Neuronal stem cell (in vitro differentiated cells): ENCODE measurements around the gene NLGN1.

Experiments used
- DNase-seq: peaks from one replicate; pipeline ENCODE4 v3.0.0-alpha.2; 2013; ENCODE audit warnings: low spot score
- H2AFZ ChIP-seq: one replicate; pipeline ENCODE4 v1.6.1; 2013; ENCODE audit warnings: mild to moderate bottlenecking, low read length, inconsistent platforms
- H2AK5ac ChIP-seq: 2 replicates; pipeline ENCODE4 v1.6.1; 2013; ENCODE audit warnings: low read depth, mild to moderate bottlenecking, inconsistent platforms, low read length, moderate library complexity, mixed read lengths
- H2BK120ac ChIP-seq: 2 replicates; pipeline ENCODE4 v1.6.1; 2013; ENCODE audit warnings: low read depth, mild to moderate bottlenecking, inconsistent platforms, low read length, moderate library complexity, mixed read lengths
- H2BK12ac ChIP-seq: one replicate; pipeline ENCODE4 v1.6.1; 2013; ENCODE audit warnings: low read length, inconsistent platforms
- H2BK15ac ChIP-seq: 2 replicates; pipeline ENCODE4 v1.6.1; 2013; ENCODE audit warnings: mild to moderate bottlenecking, low read length, inconsistent platforms, mixed read lengths
- H2BK5ac ChIP-seq: one replicate; pipeline ENCODE4 v1.6.1; 2013; ENCODE audit warnings: inconsistent platforms, mild to moderate bottlenecking, low read length, moderate library complexity
- H3K14ac ChIP-seq: one replicate; pipeline ENCODE4 v1.6.1; 2013; ENCODE audit warnings: low read length, inconsistent platforms
- H3K18ac ChIP-seq: 2 replicates; pipeline ENCODE4 v1.6.1; 2013; ENCODE audit warnings: low read length, inconsistent platforms
- H3K23ac ChIP-seq: 2 replicates; pipeline ENCODE4 v1.6.1; 2013; ENCODE audit warnings: low read depth, mild to moderate bottlenecking, mixed read lengths, low read length, inconsistent platforms; ENCODE audit not compliant: poor library complexity
- H3K27ac ChIP-seq: replicated peaks from 3 replicates; pipeline ENCODE4 v1.5.1; 2013; ENCODE audit warnings: low read length, inconsistent platforms
- H3K27me3 ChIP-seq, 3 experiments: 2 replicates each; pipeline ENCODE4 v1.6.1; 2013; ENCODE audit warnings: low read length in 3 of 3, mild to moderate bottlenecking in 2 of 3, inconsistent platforms in 1 of 3, low read depth in 1 of 3, mixed read lengths in 1 of 3, moderate library complexity in 1 of 3; ENCODE audit not compliant: control insufficient read depth in 3 of 3, insufficient read depth in 3 of 3
- H3K36me3 ChIP-seq, 2 donors: replicated peaks in 1 of 2; 2 replicates each; pipeline ENCODE4 v1.6.1; 2013; ENCODE audit warnings: low read length in 2 of 2; ENCODE audit not compliant: control insufficient read depth in 2 of 2, insufficient read depth in 2 of 2
- H3K4ac ChIP-seq: 2 replicates; pipeline ENCODE4 v1.6.1; 2013; ENCODE audit warnings: inconsistent platforms, mild to moderate bottlenecking, low read length, moderate library complexity
- H3K4me1 ChIP-seq, 2 donors: 1 replicate in 1 of 2; 2 replicates in 1 of 2; pipeline ENCODE4 v1.6.1; 2013; ENCODE audit warnings: low read length in 2 of 2, low read depth in 1 of 2; ENCODE audit not compliant: control insufficient read depth in 2 of 2, insufficient read depth in 1 of 2
- H3K4me2 ChIP-seq: one replicate; pipeline ENCODE4 v1.6.1; 2013; ENCODE audit warnings: mild to moderate bottlenecking, low read length, inconsistent platforms; ENCODE audit not compliant: insufficient read depth, poor library complexity, severe bottlenecking
- H3K4me3 ChIP-seq, 2 donors: 2 replicates each; pipeline ENCODE4 v1.5.1; 2013; ENCODE audit warnings: low read length in 2 of 2, mild to moderate bottlenecking in 2 of 2, inconsistent platforms in 1 of 2, moderate library complexity in 1 of 2
- H3K79me1 ChIP-seq: one replicate; pipeline ENCODE4 v1.6.1; 2013; ENCODE audit warnings: low read depth, mild to moderate bottlenecking, inconsistent platforms, low read length, moderate library complexity
- H3K9ac ChIP-seq: one replicate; pipeline ENCODE4 v1.6.1; 2013; ENCODE audit warnings: mild to moderate bottlenecking, low read depth, low read length, inconsistent platforms; ENCODE audit not compliant: poor library complexity
- H3K9me3 ChIP-seq, 2 donors: replicated peaks in 1 of 2; 2 replicates each; pipeline versions ENCODE3 to v1.6.1; 2013; ENCODE audit warnings: low read length in 2 of 2, mild to moderate bottlenecking in 2 of 2, inconsistent platforms in 1 of 2, low read depth in 1 of 2, mixed read lengths in 1 of 2, moderate library complexity in 1 of 2; ENCODE audit not compliant: control insufficient read depth in 2 of 2, insufficient read depth in 1 of 2
- H4K8ac ChIP-seq: one replicate; pipeline ENCODE4 v1.6.1; 2013; ENCODE audit warnings: low read depth, mild to moderate bottlenecking, inconsistent platforms, low read length, moderate library complexity
- H4K91ac ChIP-seq: one replicate; pipeline ENCODE4 v1.6.1; 2013; ENCODE audit warnings: low read length, low read depth, mild to moderate bottlenecking, inconsistent platforms; ENCODE audit not compliant: poor library complexity
- WGBS, 2 donors: extraction: QIAGEN DNeasy Blood & Tissue Kit; methylation state at CpG; one replicate each; pipeline ENCODE4 v1.1.7; 2013; ENCODE audit warnings: missing lambda C conversion rate in 2 of 2, mixed read lengths in 1 of 2; ENCODE audit not compliant: insufficient read length in 2 of 2, insufficient replicate concordance in 1 of 2; ENCODE audit errors: extremely low coverage in 2 of 2; 5-methylcytosine and 5-hydroxymethylcytosine counted together

Gene NLGN1

GRCh38 chr3:174002543-174002942 lies 605.0 kb downstream of the NLGN1 start:
- no peak overlapping the region for H4K8ac ChIP-seq
- no peaks in the 10 kb centered on the region for H3K79me1 ChIP-seq
- no peak overlapping the region for H4K91ac ChIP-seq
- no peak overlapping the region for H2BK120ac ChIP-seq
- H3K23ac ChIP-seq: no peak overlapping the region
- no peak overlapping the region for H3K4me2 ChIP-seq
- H3K4ac ChIP-seq: no peak overlapping the region
- no peak overlapping the region for H2AFZ ChIP-seq
- H3K9me3 ChIP-seq: no peaks in the 10 kb centered on the region
- H3K18ac ChIP-seq: no peak overlapping the region
- DNase-seq: no peak
- no peaks in the 10 kb centered on the region for H3K27me3 ChIP-seq
- WGBS, 2 donors: no CpG with 5 or more reads among the region's 1 CpG
- H2BK12ac ChIP-seq: no peak overlapping the region
- H2AK5ac ChIP-seq: no peak overlapping the region
- H2BK15ac ChIP-seq: no peak overlapping the region
- no peak overlapping the region for H3K9ac ChIP-seq
- H3K4me1 ChIP-seq: no peaks in the 10 kb centered on the region
- no peak overlapping the region for H3K4me3 ChIP-seq
- no peaks in the 10 kb centered on the region for H3K36me3 ChIP-seq
- no peak overlapping the region for H3K14ac ChIP-seq
- no peak overlapping the region for H3K27ac ChIP-seq
- no peak overlapping the region for H2BK5ac ChIP-seq

- no CpG with 5 or more reads among the region's 1 CpG for WGBS, 2 donors
- no peak for DNase-seq
- H2BK15ac ChIP-seq: no peak overlapping the region
Measured at GRCh38 chr3:174010907-174011306, 613.4 kb downstream of the NLGN1 start.

GRCh38 chr3:174016186-174016585 lies 618.6 kb downstream of the NLGN1 start:
- Histone ChIP-seq H3K9ac (no peak overlapping the region), H2AK5ac (no peak overlapping the region), H3K27me3 (no peaks in the 10 kb centered on the region), H3K4me3 (no peak overlapping the region), H2BK120ac (no peak overlapping the region), H3K14ac (no peak overlapping the region), H3K36me3 (no peaks in the 10 kb centered on the region), H3K4ac (no peak overlapping the region), H3K9me3 (no peaks in the 10 kb centered on the region), H3K18ac (no peak overlapping the region), H4K8ac (no peak overlapping the region), H2BK15ac (no peak overlapping the region), H3K79me1 (no peaks in the 10 kb centered on the region), H3K4me1 (no peaks in the 10 kb centered on the region), H4K91ac (no peak overlapping the region), H2AFZ (no peak overlapping the region), H2BK12ac (no peak overlapping the region), H2BK5ac (no peak overlapping the region), H3K4me2 (no peak overlapping the region), H3K27ac (no peak overlapping the region), H3K23ac (no peak overlapping the region)
- no peak for DNase-seq
- no CpG with 5 or more reads among the region's 4 CpGs for WGBS, 2 donors

More at GRCh38 chr3:174010907-174011306, 613.4 kb downstream of the NLGN1 start:
- Histone ChIP-seq H3K79me1 (no peaks in the 10 kb centered on the region), H4K91ac (no peak overlapping the region), H3K27ac (no peak overlapping the region), H3K9me3 (no peaks in the 10 kb centered on the region), H2BK12ac (no peak overlapping the region), H3K27me3 (no peaks in the 10 kb centered on the region), H4K8ac (no peak overlapping the region), H2AFZ (no peak overlapping the region), H3K4me2 (no peak overlapping the region), H3K4me3 (no peak overlapping the region), H3K14ac (no peak overlapping the region), H3K23ac (no peak overlapping the region), H3K9ac (no peak overlapping the region), H3K36me3 (peaks cover 0 to 2% of the 10 kb centered on the region in 2 donors), H2BK5ac (no peak overlapping the region), H2AK5ac (no peak overlapping the region), H3K4ac (no peak overlapping the region), H2BK120ac (no peak overlapping the region), H3K18ac (no peak overlapping the region), H3K4me1 (peaks cover 0 to 2% of the 10 kb centered on the region in 2 donors)

GRCh38 chr3:174020156-174020555 lies 622.6 kb downstream of the NLGN1 start:
- Histone ChIP-seq H4K8ac (no peak overlapping the region), H3K27me3 (no peaks in the 10 kb centered on the region), H3K27ac (no peak overlapping the region), H2BK12ac (no peak overlapping the region), H4K91ac (no peak overlapping the region), H2BK5ac (no peak overlapping the region), H2AFZ (no peak overlapping the region), H3K4ac (no peak overlapping the region), H3K18ac (no peak overlapping the region), H2AK5ac (no peak overlapping the region), H3K9ac (no peak overlapping the region), H3K4me3 (no peak overlapping the region), H3K4me2 (no peak overlapping the region), H3K23ac (no peak overlapping the region), H3K4me1 (peaks cover 1 to 5% of the 10 kb centered on the region in 2 donors), H3K36me3 (no peaks in the 10 kb centered on the region), H3K14ac (no peak overlapping the region), H3K79me1 (no peaks in the 10 kb centered on the region), H2BK120ac (no peak overlapping the region), H3K9me3 (no peaks in the 10 kb centered on the region), H2BK15ac (no peak overlapping the region)
- no peak for DNase-seq
- no CpG with 5 or more reads among the region's 2 CpGs for WGBS, 2 donors
